ENCODE results near the gene RAD1.

The RAD1 gene

DNA sequence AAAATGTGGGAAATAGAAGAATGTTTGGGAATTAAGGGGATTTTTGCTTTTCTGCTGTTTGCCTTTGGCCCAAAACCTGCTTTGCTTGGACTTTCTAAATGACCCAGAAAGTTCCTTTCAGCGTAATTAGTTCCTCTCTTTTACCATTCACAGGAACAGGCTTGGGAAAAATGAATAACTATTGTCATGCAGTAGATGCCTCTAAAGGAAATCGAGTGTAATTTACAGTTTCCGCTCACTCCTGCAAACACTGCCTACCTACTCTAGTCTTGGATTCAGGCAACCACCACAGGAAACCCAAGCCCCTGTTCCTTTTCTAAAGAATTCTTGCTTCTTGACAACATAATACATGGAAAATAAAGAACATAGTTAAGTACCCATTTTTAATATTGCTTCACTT is 51.4 kb downstream of the RAD1 start:
- DNase-seq (ENCODE audit: low read depth in 2 of 2) = no peak

DNA sequence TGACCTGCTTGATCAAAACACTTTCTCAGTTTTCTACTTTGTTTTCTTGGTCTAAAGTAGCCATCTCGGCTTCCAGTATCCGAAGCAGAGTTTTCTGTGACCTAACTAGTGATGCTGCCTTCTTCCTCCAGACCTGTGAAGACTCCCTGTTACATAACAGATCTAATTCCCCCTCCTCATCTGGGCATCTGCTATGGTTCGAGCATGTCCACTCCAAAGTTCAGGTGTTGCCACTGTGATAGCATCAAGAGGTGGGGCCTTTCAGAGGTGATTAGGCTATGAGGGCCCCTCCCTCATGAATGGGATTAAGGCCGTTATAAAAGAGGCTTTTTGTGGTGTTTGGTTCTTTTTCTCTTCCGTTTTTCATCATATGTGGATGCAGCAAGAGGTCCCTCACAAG is 56.1 kb downstream of the RAD1 start:
- no peak for DNase-seq (ENCODE audit: low read depth in 2 of 2)

DNA sequence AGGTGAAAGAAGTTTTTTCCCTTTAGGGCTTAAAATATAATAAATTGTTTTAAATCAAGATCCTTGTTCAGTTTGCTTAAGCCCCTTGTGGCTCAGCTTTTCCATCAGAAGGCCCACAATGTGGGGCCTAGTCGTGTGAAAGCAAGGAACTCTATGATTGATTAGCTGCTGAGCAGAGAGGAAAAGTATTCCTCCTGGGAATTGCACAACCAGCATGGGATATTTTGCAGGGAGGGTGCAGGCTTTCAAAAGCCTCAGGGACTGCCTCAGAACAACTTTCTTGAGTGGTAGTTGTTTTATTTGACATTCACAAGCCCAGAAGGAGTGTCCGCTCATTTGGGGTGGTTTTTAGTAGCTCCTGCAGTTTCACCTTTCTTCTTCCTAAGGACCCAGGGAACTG is 56.5 kb downstream of the RAD1 start:
- DNase-seq (ENCODE audit: low read depth in 2 of 2) = no peak

DNA sequence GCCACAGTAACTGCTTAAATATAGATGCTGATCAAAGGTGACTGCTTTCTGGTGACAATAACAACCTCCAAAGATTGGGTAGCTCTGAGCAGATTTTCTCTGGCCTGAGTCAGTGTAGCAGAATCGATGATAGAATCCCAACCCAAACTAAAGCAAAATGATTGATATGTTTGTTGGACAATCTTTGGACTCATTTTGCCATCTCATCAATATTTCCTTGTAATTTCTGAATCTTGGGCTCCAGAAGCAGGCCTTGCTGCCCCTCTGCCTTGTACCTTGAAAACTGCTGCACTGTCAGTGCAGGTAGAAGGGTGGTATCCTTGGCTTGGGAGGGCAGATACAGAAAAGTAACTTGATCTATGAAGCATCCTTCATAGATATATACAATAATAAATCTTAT is 57.4 kb downstream of the RAD1 start:
- DNase-seq (ENCODE audit: low read depth in 2 of 2) = no peak

DNA sequence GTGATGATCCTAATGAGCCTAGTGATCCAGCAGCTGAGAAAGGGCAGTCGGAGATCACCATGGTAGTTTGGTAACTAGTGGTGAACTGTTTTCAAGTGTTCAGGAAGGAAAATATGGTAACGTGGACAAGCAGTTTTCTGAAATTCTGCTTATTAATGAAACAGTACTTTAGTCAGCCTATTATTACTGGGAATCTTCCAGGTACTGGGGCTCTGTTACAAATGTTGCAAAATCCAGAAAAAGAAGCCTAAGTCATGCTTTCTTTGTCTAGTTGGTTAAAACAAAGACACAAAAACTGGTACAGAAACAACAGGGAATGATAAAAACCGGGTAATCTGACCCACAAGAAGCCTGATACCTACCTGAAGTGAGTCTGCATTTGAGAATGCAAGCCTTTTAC is 58.1 kb downstream of the RAD1 start:
- no peak for DNase-seq (ENCODE audit: low read depth in 2 of 2)

All from stimulated activated CD4-positive, alpha-beta T cell treated with anti-CD3 and anti-CD28 coated beads, Interleukin-1b, Interleukin-23, amount 100 ng/mL, for 4 hours (primary cell).